Measurements from ENCODE around the gene SUMO3.

DNA sequence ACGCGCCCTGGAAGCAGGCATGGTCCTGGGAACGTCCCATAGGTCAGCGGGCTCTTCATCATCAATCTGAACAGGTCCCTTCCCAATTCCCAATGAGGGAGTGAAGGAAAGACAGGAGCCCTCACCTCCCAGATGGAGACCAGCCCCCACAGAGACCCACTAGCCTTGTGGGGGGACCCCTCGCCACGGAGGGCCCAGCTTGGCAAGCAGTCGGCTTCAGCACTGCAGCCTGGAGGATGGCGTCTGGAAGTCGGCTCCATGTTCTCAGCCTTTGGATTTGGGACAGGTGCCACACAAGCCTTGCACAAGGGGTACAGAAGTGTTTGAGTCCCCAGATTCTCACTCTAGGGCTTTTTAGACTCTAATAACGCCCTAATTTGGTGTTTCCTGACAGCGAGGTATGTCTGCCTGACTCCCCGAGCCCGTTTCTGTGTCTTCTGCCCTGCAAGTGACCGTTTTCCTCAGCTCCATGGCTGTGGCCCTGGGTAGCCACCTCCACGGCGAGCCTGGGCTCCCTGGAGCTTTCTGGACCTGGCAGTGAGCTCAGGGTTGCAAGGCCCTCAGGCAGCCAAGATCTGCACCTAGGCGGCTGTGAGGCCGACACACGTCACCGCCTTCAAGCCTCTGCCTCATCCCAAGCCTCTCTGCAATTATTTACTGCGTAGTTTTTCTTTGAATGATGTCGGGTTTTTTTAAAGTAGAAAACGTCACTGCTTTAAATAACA lies 25.0 kb upstream of the SUMO3 start:
- TF ChIP-seq EZH2 (IDR thresholded peaks at IDR 0.05) (no peak), POLR2AphosphoS5 (IDR thresholded peaks at IDR 0.05; ENCODE audit: borderline replicate concordance, low read depth, low read length) (no peak)

All from SK-N-MC (cell line).